GM12875 (cell line): ENCODE measurements around the gene C20orf173.

Experiments
- H3K4me3 ChIP-seq: one replicate; pipeline ENCODE4 v1.5.1; 2011; ENCODE audit warnings: low read depth, low read length, control low read depth
- TF ChIP-seq, protein P1 (sequence below): IDR thresholded peaks from 2 replicates; pipeline ENCODE4 v1.5.1; 2011; ENCODE audit warnings: low read depth, mild to moderate bottlenecking, control low read depth, inconsistent platforms, low read length, moderate library complexity, borderline replicate concordance; ENCODE audit not compliant: insufficient read depth

Gene C20orf173

DNA sequence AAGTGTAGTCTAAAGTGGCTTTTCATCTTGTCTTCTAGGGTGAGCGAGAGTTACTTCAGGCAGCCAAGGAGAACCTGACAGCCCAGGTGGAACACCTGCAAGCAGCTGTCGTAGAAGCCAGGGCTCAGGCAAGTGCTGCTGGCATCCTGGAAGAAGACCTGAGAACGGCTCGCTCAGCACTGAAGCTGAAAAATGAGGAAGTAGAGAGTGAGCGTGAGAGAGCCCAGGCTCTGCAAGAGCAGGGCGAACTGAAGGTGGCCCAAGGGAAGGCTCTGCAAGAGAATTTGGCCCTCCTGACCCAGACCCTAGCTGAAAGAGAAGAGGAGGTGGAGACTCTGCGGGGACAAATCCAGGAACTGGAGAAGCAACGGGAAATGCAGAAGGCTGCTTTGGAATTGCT lies 27.1 kb downstream of the C20orf173 start:
- TF ChIP-seq, protein P1, sequence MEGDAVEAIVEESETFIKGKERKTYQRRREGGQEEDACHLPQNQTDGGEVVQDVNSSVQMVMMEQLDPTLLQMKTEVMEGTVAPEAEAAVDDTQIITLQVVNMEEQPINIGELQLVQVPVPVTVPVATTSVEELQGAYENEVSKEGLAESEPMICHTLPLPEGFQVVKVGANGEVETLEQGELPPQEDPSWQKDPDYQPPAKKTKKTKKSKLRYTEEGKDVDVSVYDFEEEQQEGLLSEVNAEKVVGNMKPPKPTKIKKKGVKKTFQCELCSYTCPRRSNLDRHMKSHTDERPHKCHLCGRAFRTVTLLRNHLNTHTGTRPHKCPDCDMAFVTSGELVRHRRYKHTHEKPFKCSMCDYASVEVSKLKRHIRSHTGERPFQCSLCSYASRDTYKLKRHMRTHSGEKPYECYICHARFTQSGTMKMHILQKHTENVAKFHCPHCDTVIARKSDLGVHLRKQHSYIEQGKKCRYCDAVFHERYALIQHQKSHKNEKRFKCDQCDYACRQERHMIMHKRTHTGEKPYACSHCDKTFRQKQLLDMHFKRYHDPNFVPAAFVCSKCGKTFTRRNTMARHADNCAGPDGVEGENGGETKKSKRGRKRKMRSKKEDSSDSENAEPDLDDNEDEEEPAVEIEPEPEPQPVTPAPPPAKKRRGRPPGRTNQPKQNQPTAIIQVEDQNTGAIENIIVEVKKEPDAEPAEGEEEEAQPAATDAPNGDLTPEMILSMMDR, result no peak

DNA sequence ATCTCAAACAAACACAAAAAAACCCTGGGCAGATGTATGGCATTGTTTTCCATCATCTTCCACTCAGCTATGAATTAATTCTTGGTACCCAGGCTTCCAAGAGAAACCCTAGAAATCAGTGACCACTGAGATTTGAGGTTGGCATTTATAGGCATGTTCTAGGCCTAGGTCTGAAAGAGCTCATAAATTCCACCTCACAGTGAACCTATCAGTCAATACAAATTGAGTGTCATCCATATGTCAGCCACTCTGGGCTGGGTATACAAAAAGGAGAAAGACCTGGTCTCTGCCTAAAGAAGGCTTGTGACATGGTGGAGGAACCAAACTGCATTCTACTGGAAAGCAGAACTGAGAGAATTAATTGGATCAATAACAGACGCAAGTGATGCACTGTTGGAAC lies 30.2 kb downstream of the C20orf173 start:
- TF ChIP-seq, protein P1, result no peak
- H3K4me3 ChIP-seq, result no peak overlapping the region

More for the DNA sequence above, 27.1 kb downstream of the C20orf173 start:
- no peak overlapping the region for H3K4me3 ChIP-seq

DNA sequence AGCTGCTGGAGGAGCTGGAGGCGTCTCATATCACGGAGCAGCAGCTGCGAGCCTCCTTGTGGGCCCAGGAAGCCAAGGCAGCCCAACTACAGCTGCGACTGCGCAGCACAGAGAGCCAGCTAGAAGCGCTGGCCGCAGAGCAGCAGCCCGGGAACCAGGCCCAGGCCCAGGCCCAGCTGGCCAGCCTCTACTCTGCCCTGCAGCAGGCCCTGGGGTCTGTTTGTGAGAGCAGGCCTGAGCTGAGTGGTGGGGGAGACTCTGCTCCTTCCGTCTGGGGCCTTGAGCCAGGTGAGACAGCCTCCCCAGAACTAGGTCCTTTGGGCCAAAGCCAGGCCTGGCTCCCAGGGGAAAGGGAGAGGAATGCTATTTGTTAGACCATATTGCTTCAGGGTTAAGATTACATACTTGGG lies 31.7 kb downstream of the C20orf173 start:
- H3K4me3 ChIP-seq, result no peak overlapping the region
- TF ChIP-seq, protein P1, result no peak

DNA sequence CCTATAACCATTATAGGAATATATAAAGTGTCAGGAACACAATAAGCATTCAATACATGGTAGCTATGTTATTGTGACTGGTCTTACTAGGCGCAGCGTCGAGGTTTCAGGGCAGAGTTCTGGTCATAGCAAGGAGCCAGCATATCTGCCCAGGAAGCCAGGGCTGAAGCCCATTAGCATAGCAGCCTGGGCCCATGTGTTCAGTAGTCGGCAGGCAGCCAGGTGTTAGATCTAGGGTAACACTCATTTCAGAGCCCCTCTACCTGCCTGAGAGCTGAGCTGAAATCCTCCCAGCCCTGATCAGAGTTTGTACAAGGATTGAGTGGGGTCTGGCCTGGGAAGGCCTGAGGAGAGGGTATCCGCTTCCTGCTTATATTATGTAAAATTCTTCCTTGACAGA lies 32.1 kb downstream of the C20orf173 start:
- no peak overlapping the region for H3K4me3 ChIP-seq
- TF ChIP-seq, protein P1, result no peak

DNA sequence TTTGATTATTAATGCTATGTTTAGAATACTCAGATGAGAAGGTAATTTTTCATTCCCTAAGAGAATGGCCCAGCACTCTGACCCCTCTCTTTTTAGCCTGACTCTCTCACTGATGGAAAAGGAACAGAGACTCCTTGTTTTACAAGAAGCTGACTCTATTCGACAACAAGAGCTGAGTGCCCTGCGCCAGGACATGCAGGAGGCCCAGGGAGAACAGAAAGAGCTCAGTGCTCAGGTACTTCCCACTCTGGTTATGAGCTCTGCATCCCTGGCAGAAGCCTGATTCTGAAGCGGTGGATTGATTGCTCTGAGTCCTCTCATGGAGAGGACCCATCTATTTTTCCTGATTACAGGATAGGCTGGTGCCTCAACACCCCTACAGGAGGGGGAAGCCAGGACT lies 33.0 kb downstream of the C20orf173 start:
- no peak overlapping the region for H3K4me3 ChIP-seq
- TF ChIP-seq, protein P1, result no peak

DNA sequence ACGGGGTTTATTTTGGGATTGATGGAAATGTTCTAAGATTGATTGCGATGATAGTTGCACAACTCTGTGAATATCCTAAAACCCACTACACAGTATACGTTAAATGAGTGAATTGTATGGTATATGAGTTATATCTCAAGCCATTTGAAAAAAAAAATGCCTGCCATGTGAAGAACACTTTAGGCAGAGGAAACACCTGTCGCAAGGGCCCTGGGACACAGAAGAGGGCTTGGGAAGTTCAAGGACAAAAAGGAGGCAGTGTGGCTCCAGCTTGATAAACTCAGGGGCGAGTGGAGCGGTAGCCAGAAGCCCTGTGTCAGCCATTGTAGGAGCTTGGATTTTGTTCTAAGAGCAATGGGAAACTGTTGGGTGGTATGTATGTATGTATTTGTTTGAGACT lies 37.1 kb downstream of the C20orf173 start:
- no peak overlapping the region for H3K4me3 ChIP-seq
- TF ChIP-seq, protein P1, result no peak

DNA sequence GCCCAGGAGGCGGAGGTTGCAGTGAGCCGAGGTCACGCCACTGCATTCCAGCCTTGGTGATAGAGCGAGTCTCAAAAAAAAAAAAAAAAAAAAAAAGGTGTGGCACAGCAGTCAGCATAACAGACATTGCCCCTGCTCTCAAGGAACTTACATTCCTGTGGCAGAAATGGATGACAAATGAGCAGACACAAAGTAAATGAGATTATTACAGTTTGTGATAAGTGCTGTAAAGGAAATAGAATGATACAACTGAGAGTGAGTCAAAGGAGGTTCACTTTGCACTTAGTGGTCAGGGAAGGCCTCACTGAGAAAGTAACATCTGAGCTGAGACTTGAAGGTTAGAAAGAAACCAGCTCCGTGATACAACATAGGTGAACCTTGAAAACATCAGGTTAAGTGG lies 37.6 kb downstream of the C20orf173 start:
- H3K4me3 ChIP-seq, result no peak overlapping the region
- TF ChIP-seq, protein P1, result no peak
